Epithelial cell of prostate (primary cell): ENCODE measurements around the gene UGT2B17.

Experiments
- DNase-seq: peaks from one replicate; pipeline ENCODE4 v3.0.0-alpha.2; 2011; ENCODE audit warnings: low read depth, low spot score
- H3K27ac ChIP-seq: fragments of 450-650 bp; 2 replicates; pipeline ENCODE4 v1.5.1; 2017; ENCODE audit warnings: mild to moderate bottlenecking

Gene UGT2B17

GRCh38 chr4:68490826-68491457, 85.2 kb downstream of the UGT2B17 start:
- no peak overlapping the region for H3K27ac ChIP-seq
- no peak for DNase-seq

- no peak for DNase-seq
- no peak overlapping the region for H3K27ac ChIP-seq
These were observed 86.8 kb downstream of the UGT2B17 start for GRCh38 chr4:68489338-68489737.
